Uterus (tissue), 2 donors: ENCODE measurements around the gene CTDSP2.

Experiments
- POLR2A ChIP-seq, 2 donors: fragments of 450-650 bp; IDR thresholded peaks; one replicate each; pipeline ENCODE4 v1.6.1; 2016; ENCODE audit warnings: antibody characterized with exemption in 2 of 2, mild to moderate bottlenecking in 1 of 2, moderate library complexity in 1 of 2
- TF ChIP-seq, protein P1 (sequence below), 4 experiments: fragments of 200-600 bp in 2 of 4; fragments of 450-650 bp in 2 of 4; sonication (generic) in 2 of 4; IDR thresholded peaks; one replicate each; pipeline ENCODE4 v1.5.1; 2016 to 2019; ENCODE audit warnings: antibody characterized with exemption in 4 of 4, mild to moderate bottlenecking in 2 of 4, moderate library complexity in 1 of 4

GRCh38 chr12:57823908-57824640 lies 22.5 kb downstream of the CTDSP2 start:
- TF ChIP-seq, protein P1, sequence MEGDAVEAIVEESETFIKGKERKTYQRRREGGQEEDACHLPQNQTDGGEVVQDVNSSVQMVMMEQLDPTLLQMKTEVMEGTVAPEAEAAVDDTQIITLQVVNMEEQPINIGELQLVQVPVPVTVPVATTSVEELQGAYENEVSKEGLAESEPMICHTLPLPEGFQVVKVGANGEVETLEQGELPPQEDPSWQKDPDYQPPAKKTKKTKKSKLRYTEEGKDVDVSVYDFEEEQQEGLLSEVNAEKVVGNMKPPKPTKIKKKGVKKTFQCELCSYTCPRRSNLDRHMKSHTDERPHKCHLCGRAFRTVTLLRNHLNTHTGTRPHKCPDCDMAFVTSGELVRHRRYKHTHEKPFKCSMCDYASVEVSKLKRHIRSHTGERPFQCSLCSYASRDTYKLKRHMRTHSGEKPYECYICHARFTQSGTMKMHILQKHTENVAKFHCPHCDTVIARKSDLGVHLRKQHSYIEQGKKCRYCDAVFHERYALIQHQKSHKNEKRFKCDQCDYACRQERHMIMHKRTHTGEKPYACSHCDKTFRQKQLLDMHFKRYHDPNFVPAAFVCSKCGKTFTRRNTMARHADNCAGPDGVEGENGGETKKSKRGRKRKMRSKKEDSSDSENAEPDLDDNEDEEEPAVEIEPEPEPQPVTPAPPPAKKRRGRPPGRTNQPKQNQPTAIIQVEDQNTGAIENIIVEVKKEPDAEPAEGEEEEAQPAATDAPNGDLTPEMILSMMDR (IDR thresholded peaks at IDR 0.05): no peak
- TF ChIP-seq POLR2A (IDR thresholded peaks at IDR 0.05): no peak
